Measurements from ENCODE around the gene UBQLN1. TPM values are rescaled to one million over a fixed set of nuclear protein-coding genes. Genes with fewer than 3 reads are reported as not detected.

UBQLN1 gene
- total and polyA plus RNA-seq, 2 donors from 2014 or later, result 45.6 to 95.3 TPM

DNA sequence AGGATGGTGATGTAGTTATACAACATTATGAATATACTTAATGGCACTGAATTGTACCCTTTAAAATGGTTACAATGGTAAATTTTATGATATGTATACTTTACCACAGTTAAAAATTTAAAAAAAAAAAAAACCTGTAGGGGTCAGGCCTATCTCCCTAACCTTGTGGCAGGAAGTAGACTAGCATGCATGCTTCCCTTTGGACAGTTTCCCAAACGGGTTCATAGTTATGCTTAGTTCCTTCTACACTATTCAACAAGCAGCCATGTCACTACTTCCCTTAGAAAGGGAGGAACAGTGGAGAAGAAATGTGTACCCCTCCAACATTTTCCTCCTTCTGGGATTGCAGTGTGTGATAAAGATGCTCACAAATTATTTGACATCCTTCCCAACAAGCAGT lies 52.3 kb downstream of the UBQLN1 start:
- DNase-seq (no peak), FAIRE-seq (no peak)
- Histone ChIP-seq H3K4me3 (ENCODE audit: low read length in 3 of 3) (no peak overlapping the region), H3K4me1 (ENCODE audit: control insufficient read depth in 2 of 3, insufficient read depth in 2 of 3, low read depth in 1 of 3, low read length in 3 of 3) (peaks cover 0 to 2% (median 0%) of the 10 kb centered on the region in 3 donors), H3K36me3 (ENCODE audit: control insufficient read depth in 2 of 3, insufficient read depth in 3 of 3, low read length in 3 of 3) (peaks cover 9 to 35% (median 15%) of the 10 kb centered on the region in 3 donors), H3K9ac (ENCODE audit: low read length in 3 of 3) (no peak overlapping the region), H3K9me3 (ENCODE audit: control insufficient read depth in 2 of 3, insufficient read depth in 1 of 3, low read length in 3 of 3) (no peaks in the 10 kb centered on the region), H3K27ac (ENCODE audit: low read depth in 2 of 2, low read length in 2 of 2) (no peak overlapping the region), H3K27me3 (ENCODE audit: control insufficient read depth, insufficient read depth, low read length) (no peaks in the 10 kb centered on the region)
- intact Hi-C loops (cut with DNase I), result no loop called here
- TF ChIP-seq, protein P1, sequence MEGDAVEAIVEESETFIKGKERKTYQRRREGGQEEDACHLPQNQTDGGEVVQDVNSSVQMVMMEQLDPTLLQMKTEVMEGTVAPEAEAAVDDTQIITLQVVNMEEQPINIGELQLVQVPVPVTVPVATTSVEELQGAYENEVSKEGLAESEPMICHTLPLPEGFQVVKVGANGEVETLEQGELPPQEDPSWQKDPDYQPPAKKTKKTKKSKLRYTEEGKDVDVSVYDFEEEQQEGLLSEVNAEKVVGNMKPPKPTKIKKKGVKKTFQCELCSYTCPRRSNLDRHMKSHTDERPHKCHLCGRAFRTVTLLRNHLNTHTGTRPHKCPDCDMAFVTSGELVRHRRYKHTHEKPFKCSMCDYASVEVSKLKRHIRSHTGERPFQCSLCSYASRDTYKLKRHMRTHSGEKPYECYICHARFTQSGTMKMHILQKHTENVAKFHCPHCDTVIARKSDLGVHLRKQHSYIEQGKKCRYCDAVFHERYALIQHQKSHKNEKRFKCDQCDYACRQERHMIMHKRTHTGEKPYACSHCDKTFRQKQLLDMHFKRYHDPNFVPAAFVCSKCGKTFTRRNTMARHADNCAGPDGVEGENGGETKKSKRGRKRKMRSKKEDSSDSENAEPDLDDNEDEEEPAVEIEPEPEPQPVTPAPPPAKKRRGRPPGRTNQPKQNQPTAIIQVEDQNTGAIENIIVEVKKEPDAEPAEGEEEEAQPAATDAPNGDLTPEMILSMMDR (IDR thresholded peaks at IDR 0.05; ENCODE audit: borderline replicate concordance, extremely low read depth, insufficient read depth), result no peak

- Histone ChIP-seq H3K36me3 (ENCODE audit: control insufficient read depth in 2 of 3, insufficient read depth in 3 of 3, low read length in 3 of 3) (peaks cover 5 to 24% (median 8%) of the 10 kb centered on the region in 3 donors), H3K27me3 (ENCODE audit: control insufficient read depth, insufficient read depth, low read length) (no peaks in the 10 kb centered on the region), H3K9ac (ENCODE audit: low read length in 3 of 3) (no peak overlapping the region), H3K4me3 (ENCODE audit: low read length in 3 of 3) (no peak overlapping the region), H3K27ac (ENCODE audit: low read depth in 2 of 2, low read length in 2 of 2) (no peak overlapping the region), H3K9me3 (ENCODE audit: control insufficient read depth in 2 of 3, insufficient read depth in 1 of 3, low read length in 3 of 3) (no peaks in the 10 kb centered on the region), H3K4me1 (ENCODE audit: control insufficient read depth in 2 of 3, insufficient read depth in 2 of 3, low read depth in 1 of 3, low read length in 3 of 3) (no peaks in the 10 kb centered on the region)
- no peak for DNase-seq
- intact Hi-C loops (cut with DNase I), result no loop called here
- TF ChIP-seq, protein P1 (IDR thresholded peaks at IDR 0.05; ENCODE audit: borderline replicate concordance, extremely low read depth, insufficient read depth), result no peak
- no peak for FAIRE-seq
These were observed 55.3 kb downstream of the UBQLN1 start for GRCh38 chr9:83652433-83652832.

- no peak overlapping the region for H3K27ac ChIP-seq (ENCODE audit: low read depth in 2 of 2, low read length in 2 of 2)
- no peak overlapping the region for H3K4me3 ChIP-seq (ENCODE audit: low read length in 3 of 3)
- H3K9me3 ChIP-seq (ENCODE audit: control insufficient read depth in 2 of 3, insufficient read depth in 1 of 3, low read length in 3 of 3), result no peaks in the 10 kb centered on the region
- no peak for FAIRE-seq
- no peaks in the 10 kb centered on the region for H3K27me3 ChIP-seq (ENCODE audit: control insufficient read depth, insufficient read depth, low read length)
- no peak overlapping the region for H3K9ac ChIP-seq (ENCODE audit: low read length in 3 of 3)
- DNase-seq, result no peak
- TF ChIP-seq, protein P1 (IDR thresholded peaks at IDR 0.05; ENCODE audit: borderline replicate concordance, extremely low read depth, insufficient read depth), result no peak
- intact Hi-C loops (cut with DNase I), result no loop called here
- no peaks in the 10 kb centered on the region for H3K4me1 ChIP-seq (ENCODE audit: control insufficient read depth in 2 of 3, insufficient read depth in 2 of 3, low read depth in 1 of 3, low read length in 3 of 3)
- H3K36me3 ChIP-seq (ENCODE audit: control insufficient read depth in 2 of 3, insufficient read depth in 3 of 3, low read length in 3 of 3), result peaks cover 5 to 24% (median 8%) of the 10 kb centered on the region in 3 donors
These were observed 56.2 kb downstream of the UBQLN1 start for GRCh38 chr9:83651558-83651957.

GRCh38 chr9:83649515-83649914 lies 58.2 kb downstream of the UBQLN1 start:
- no peaks in the 10 kb centered on the region for H3K4me1 ChIP-seq (ENCODE audit: control insufficient read depth in 2 of 3, insufficient read depth in 2 of 3, low read depth in 1 of 3, low read length in 3 of 3)
- DNase-seq, result no peak
- peaks cover 4 to 9% (median 5%) of the 10 kb centered on the region in 3 donors for H3K36me3 ChIP-seq (ENCODE audit: control insufficient read depth in 2 of 3, insufficient read depth in 3 of 3, low read length in 3 of 3)
- no peaks in the 10 kb centered on the region for H3K9me3 ChIP-seq (ENCODE audit: control insufficient read depth in 2 of 3, insufficient read depth in 1 of 3, low read length in 3 of 3)
- no peak overlapping the region for H3K27ac ChIP-seq (ENCODE audit: low read depth in 2 of 2, low read length in 2 of 2)
- no peak overlapping the region for H3K4me3 ChIP-seq (ENCODE audit: low read length in 3 of 3)
- no peaks in the 10 kb centered on the region for H3K27me3 ChIP-seq (ENCODE audit: control insufficient read depth, insufficient read depth, low read length)
- FAIRE-seq, result no peak
- TF ChIP-seq, protein P1 (IDR thresholded peaks at IDR 0.05; ENCODE audit: borderline replicate concordance, extremely low read depth, insufficient read depth), result no peak
- intact Hi-C loops (cut with DNase I), result no loop called here
- no peak overlapping the region for H3K9ac ChIP-seq (ENCODE audit: low read length in 3 of 3)

All from kidney (tissue), 14 donors.